Liver (tissue), 9 donors: ENCODE data around the gene NUTM2F. TPM values are rescaled to one million over a fixed set of nuclear protein-coding genes. Genes with fewer than 3 reads are reported as not detected.

Experiments used
- DNase-seq: peaks from one replicate; pipeline ENCODE4 v3.0.0-alpha.2; 2017; ENCODE audit warnings: low spot score
- H3K27ac ChIP-seq, 2 donors: one replicate each; pipeline ENCODE4 v1.7.0; 2013; ENCODE audit warnings: inconsistent platforms in 2 of 2, low read length in 2 of 2, control low read depth in 1 of 2, low read depth in 1 of 2, mild to moderate bottlenecking in 1 of 2
- H3K27me3 ChIP-seq, 4 donors: one replicate each; pipeline versions ENCODE4 v1.6.1 to v1.7.0; 2013; ENCODE audit warnings: low read length in 3 of 4, inconsistent platforms in 1 of 4, mild to moderate bottlenecking in 1 of 4, moderate library complexity in 1 of 4; ENCODE audit not compliant: control insufficient read depth in 4 of 4, insufficient read depth in 4 of 4
- H3K36me3 ChIP-seq, 4 donors: one replicate each; pipeline versions ENCODE4 v1.6.1 to v1.7.0; 2013; ENCODE audit warnings: low read length in 3 of 4, mild to moderate bottlenecking in 3 of 4, low read depth in 1 of 4, moderate library complexity in 1 of 4; ENCODE audit not compliant: control insufficient read depth in 4 of 4, insufficient read depth in 3 of 4
- H3K4me1 ChIP-seq, 4 donors: one replicate each; pipeline versions ENCODE4 v1.6.1 to v1.7.0; 2013; ENCODE audit warnings: low read length in 3 of 4, mild to moderate bottlenecking in 3 of 4, moderate library complexity in 1 of 4; ENCODE audit not compliant: control insufficient read depth in 4 of 4, insufficient read depth in 4 of 4
- H3K4me3 ChIP-seq, 3 donors: one replicate each; pipeline versions ENCODE4 v1.6.1 to v1.7.0; 2013; ENCODE audit warnings: low read length in 3 of 3, control low read depth in 1 of 3, low read depth in 1 of 3, mild to moderate bottlenecking in 1 of 3
- H3K9ac ChIP-seq, 2 donors: one replicate each; pipeline ENCODE4 v1.7.0; 2013; ENCODE audit warnings: low read length in 2 of 2, mild to moderate bottlenecking in 2 of 2, moderate library complexity in 2 of 2, control low read depth in 1 of 2, low read depth in 1 of 2
- H3K9me3 ChIP-seq, 4 donors: one replicate each; pipeline versions ENCODE4 v1.6.1 to v1.7.0; 2013; ENCODE audit warnings: low read length in 3 of 4; ENCODE audit not compliant: control insufficient read depth in 4 of 4
- ATF3 ChIP-seq: IDR thresholded peaks from 2 replicates; pipeline ENCODE4 v1.6.1; 2016; ENCODE audit warnings: antibody characterized with exemption
- CTCF ChIP-seq: fragments of 150-350 bp; IDR thresholded peaks from 2 replicates; pipeline ENCODE4 v1.5.1; 2017; ENCODE audit warnings: improper control_type of control experiment, low read depth, low read length; ENCODE audit not compliant: missing input control
- EGR1 ChIP-seq, 2 donors: IDR thresholded peaks; 2 replicates each; pipeline ENCODE4 v1.6.1; 2016 to 2018; ENCODE audit warnings: antibody characterized with exemption in 2 of 2, low read depth in 2 of 2
- FOXA1 ChIP-seq: IDR thresholded peaks from 2 replicates; pipeline ENCODE4 v1.6.1; 2016; ENCODE audit warnings: antibody characterized with exemption
- FOXA2 ChIP-seq: IDR thresholded peaks from 2 replicates; pipeline ENCODE4 v1.6.1; 2016; ENCODE audit warnings: antibody characterized with exemption
- GABPA ChIP-seq, 2 donors: IDR thresholded peaks in 1 of 2; conservative IDR thresholded peaks in 1 of 2; 2 replicates each; pipeline ENCODE4 v1.6.1; 2016; ENCODE audit warnings: antibody characterized with exemption in 2 of 2, mild to moderate bottlenecking in 1 of 2, moderate library complexity in 1 of 2
- HNF4A ChIP-seq, 2 donors: conservative IDR thresholded peaks; 2 replicates each; pipeline ENCODE4 v1.6.1; 2016; ENCODE audit warnings: antibody characterized with exemption in 2 of 2, mild to moderate bottlenecking in 2 of 2
- HNF4G ChIP-seq: IDR thresholded peaks from 2 replicates; pipeline ENCODE4 v1.6.1; 2016; ENCODE audit warnings: antibody characterized with exemption
- NR2F2 ChIP-seq: IDR thresholded peaks from 2 replicates; pipeline ENCODE4 v1.6.1; 2016; ENCODE audit warnings: antibody characterized with exemption
- RAD21 ChIP-seq, 2 donors: IDR thresholded peaks; 2 replicates each; pipeline ENCODE4 v1.6.1; 2016; ENCODE audit warnings: antibody characterized with exemption in 2 of 2, mild to moderate bottlenecking in 2 of 2
- REST ChIP-seq: IDR thresholded peaks from 2 replicates; pipeline ENCODE4 v1.6.1; 2016; ENCODE audit warnings: antibody characterized with exemption, mild to moderate bottlenecking
- RXRA ChIP-seq, 2 donors: IDR thresholded peaks; 2 replicates each; pipeline ENCODE4 v1.6.1; 2017 to 2018; ENCODE audit warnings: antibody characterized with exemption in 2 of 2, mild to moderate bottlenecking in 1 of 2
- SP1 ChIP-seq: IDR thresholded peaks from 2 replicates; pipeline ENCODE4 v1.6.1; 2018; ENCODE audit warnings: antibody characterized with exemption, mild to moderate bottlenecking
- TAF1 ChIP-seq: conservative IDR thresholded peaks from 2 replicates; pipeline ENCODE4 v1.6.1; 2016; ENCODE audit warnings: antibody characterized with exemption, mild to moderate bottlenecking
- YY1 ChIP-seq: IDR thresholded peaks from 2 replicates; pipeline ENCODE4 v1.6.1; 2016; ENCODE audit warnings: antibody characterized with exemption, mild to moderate bottlenecking
- WGBS: extraction: QIAGEN DNeasy Blood & Tissue Kit; methylation state at CpG from one replicate; pipeline ENCODE4 v1.1.7; 2013; 5-methylcytosine and 5-hydroxymethylcytosine counted together
- polyA plus RNA-seq, 2 donors: library from polyadenylated mRNA; stranded (reverse) in 1 of 2; unstranded in 1 of 2; fragments of 200-250 nt in 1 of 2; fragments of >200 nt in 1 of 2; fragmentation: Nextera tagmentation in 1 of 2; extraction: Ambion mirVana in 1 of 2; gene quantifications; one replicate each; pipeline versions ENCODE4 v1.2.1 to v1.2.3, GENCODE V29; 2013 to 2015
- total RNA-seq, 2 donors: library from RNA; depleted of rRNA; stranded (reverse); fragments of >200 nt; gene quantifications; one replicate each; pipeline ENCODE4 v1.2.3, GENCODE V29; 2014
- TF ChIP-seq, protein P1 (sequence below): IDR thresholded peaks from 2 replicates; pipeline ENCODE4 v1.6.1; 2016; ENCODE audit warnings: antibody characterized with exemption
- TF ChIP-seq, protein P2 (sequence below): IDR thresholded peaks from 2 replicates; pipeline ENCODE4 v1.6.1; 2016; ENCODE audit warnings: antibody characterized with exemption
- donor health status: healthy.
- donor health status: healthy.
- donor health status: healthy.
- donor health status: healthy.
- donor health status: healthy.

The NUTM2F gene
- total and polyA plus RNA-seq, 4 donors, result under 0.01 to 0.01 TPM; not detected in 2

DNA sequence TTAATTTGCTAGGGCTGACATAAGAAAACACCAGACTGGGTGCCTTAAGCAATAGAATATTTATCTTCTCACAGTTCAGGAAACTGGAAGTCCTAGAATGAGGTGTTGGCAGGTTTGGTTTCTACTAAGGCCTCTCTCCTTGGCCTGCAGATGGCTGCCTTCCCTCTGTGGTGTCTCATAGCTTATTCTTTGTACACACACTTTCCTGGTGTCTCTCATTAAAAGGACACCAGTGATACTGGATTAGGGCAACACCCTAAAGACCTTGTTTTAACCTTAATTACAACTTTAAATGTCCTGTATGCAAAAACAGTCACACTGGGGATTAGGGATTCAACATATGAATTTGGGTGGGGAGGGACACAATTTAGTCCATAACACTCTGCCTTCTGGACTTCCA lies 25.1 kb downstream of the NUTM2F start:
- no peak overlapping the region for H3K9ac ChIP-seq
- no peak overlapping the region for H3K27ac ChIP-seq
- no peaks in the 10 kb centered on the region for H3K9me3 ChIP-seq
- TF ChIP-seq FOXA1, result no peak
- no peak for TF ChIP-seq HNF4G
- TF ChIP-seq RAD21 (IDR thresholded peaks at IDR 0.05), result no peak
- no peak for TF ChIP-seq CTCF
- no peak for TF ChIP-seq GABPA (IDR thresholded peaks at IDR 0.05 in 1 of 2, conservative IDR thresholded peaks at IDR 0.05 in 1 of 2)
- no peak for TF ChIP-seq HNF4A (conservative IDR thresholded peaks at IDR 0.05)
- no peak for TF ChIP-seq FOXA2
- no peak for TF ChIP-seq NR2F2
- TF ChIP-seq ATF3, result no peak
- TF ChIP-seq, protein P1, sequence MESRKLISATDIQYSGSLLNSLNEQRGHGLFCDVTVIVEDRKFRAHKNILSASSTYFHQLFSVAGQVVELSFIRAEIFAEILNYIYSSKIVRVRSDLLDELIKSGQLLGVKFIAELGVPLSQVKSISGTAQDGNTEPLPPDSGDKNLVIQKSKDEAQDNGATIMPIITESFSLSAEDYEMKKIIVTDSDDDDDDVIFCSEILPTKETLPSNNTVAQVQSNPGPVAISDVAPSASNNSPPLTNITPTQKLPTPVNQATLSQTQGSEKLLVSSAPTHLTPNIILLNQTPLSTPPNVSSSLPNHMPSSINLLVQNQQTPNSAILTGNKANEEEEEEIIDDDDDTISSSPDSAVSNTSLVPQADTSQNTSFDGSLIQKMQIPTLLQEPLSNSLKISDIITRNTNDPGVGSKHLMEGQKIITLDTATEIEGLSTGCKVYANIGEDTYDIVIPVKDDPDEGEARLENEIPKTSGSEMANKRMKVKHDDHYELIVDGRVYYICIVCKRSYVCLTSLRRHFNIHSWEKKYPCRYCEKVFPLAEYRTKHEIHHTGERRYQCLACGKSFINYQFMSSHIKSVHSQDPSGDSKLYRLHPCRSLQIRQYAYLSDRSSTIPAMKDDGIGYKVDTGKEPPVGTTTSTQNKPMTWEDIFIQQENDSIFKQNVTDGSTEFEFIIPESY, result no peak
- no peak for TF ChIP-seq TAF1
- TF ChIP-seq SP1, result no peak
- TF ChIP-seq REST, result no peak
- TF ChIP-seq YY1, result no peak
- TF ChIP-seq, protein P2, sequence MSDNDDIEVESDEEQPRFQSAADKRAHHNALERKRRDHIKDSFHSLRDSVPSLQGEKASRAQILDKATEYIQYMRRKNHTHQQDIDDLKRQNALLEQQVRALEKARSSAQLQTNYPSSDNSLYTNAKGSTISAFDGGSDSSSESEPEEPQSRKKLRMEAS, result no peak
- no peak for TF ChIP-seq RXRA (IDR thresholded peaks at IDR 0.05)
- no peaks in the 10 kb centered on the region for H3K27me3 ChIP-seq
- no peak for DNase-seq
- no peaks in the 10 kb centered on the region for H3K4me1 ChIP-seq
- no peak overlapping the region for H3K4me3 ChIP-seq
- peaks cover 0 to 3% (median 0%) of the 10 kb centered on the region in 4 donors for H3K36me3 ChIP-seq

DNA sequence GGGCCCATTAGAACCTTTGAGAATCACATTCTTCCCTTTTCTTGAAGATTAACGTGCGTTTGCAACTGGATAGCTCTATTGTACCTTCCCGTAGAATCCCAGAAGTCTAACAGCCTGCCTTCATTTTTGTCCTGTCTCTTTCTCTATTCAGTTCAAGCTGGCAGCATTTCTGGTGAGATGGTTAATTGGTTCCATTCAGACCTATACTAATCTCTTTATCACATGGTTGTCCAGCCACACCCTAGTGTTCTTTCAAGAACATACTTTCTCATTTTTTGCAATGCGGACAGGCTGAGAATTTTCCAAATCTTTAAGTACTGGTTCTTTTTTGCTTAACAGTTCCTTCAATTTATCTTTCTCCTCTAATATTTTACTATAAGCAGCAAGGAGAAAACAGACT lies 26.0 kb downstream of the NUTM2F start:
- no peak for DNase-seq
- Histone ChIP-seq H3K9ac (no peak overlapping the region), H3K4me1 (no peaks in the 10 kb centered on the region), H3K4me3 (no peak overlapping the region), H3K27me3 (no peaks in the 10 kb centered on the region), H3K9me3 (no peaks in the 10 kb centered on the region), H3K36me3 (peaks cover 0 to 3% (median 0%) of the 10 kb centered on the region in 4 donors), H3K27ac (no peak overlapping the region)
- WGBS, result 97% methylated on average over 4 of the region's 4 CpGs
- no peak for TF ChIP-seq HNF4G
- TF ChIP-seq ATF3, result no peak
- TF ChIP-seq REST, result no peak
- TF ChIP-seq HNF4A (conservative IDR thresholded peaks at IDR 0.05), result no peak
- no peak for TF ChIP-seq RAD21 (IDR thresholded peaks at IDR 0.05)
- no peak for TF ChIP-seq RXRA (IDR thresholded peaks at IDR 0.05)
- TF ChIP-seq FOXA1, result no peak
- TF ChIP-seq EGR1 (IDR thresholded peaks at IDR 0.05; ENCODE audit: low read depth in 2 of 2), result no peak
- no peak for TF ChIP-seq TAF1
- no peak for TF ChIP-seq YY1
- no peak for TF ChIP-seq FOXA2
- no peak for TF ChIP-seq GABPA (IDR thresholded peaks at IDR 0.05 in 1 of 2, conservative IDR thresholded peaks at IDR 0.05 in 1 of 2)
